Left lung (tissue), 10 donors: Measurements from ENCODE around the gene COL20A1. TPM values are rescaled to one million over a fixed set of nuclear protein-coding genes. Genes with fewer than 3 reads are reported as not detected.
"Not testable (repeated sequence)": the region's sequence is repeated elsewhere in the genome, so short reads cannot be mapped to it uniquely, and the experiment has no call there.

Experiments
- ATAC-seq: fragments of 200-7000 bp; cut with Tn5 transposase; one replicate; pipeline ENCODE4 v1.9.1; 2020; ENCODE audit warnings: moderate library complexity
- DNase-seq, 4 donors: peaks; one replicate each; pipeline ENCODE4 v3.0.0-alpha.2; 2013 to 2020
- H3K27ac ChIP-seq, 2 donors: fragments of 200-600 bp; sonication (generic) in 1 of 2; one replicate each; pipeline versions ENCODE4 v1.5.0 to v1.8.0; 2020 to 2021
- H3K27me3 ChIP-seq, 2 donors: fragments of 200-600 bp; sonication (generic) in 1 of 2; one replicate each; pipeline versions ENCODE4 v1.5.0 to v1.8.0; 2020 to 2021
- H3K36me3 ChIP-seq, 2 donors: fragments of 200-600 bp; sonication (generic) in 1 of 2; one replicate each; pipeline versions ENCODE4 v1.5.0 to v1.8.0; 2020 to 2021
- H3K4me1 ChIP-seq, 2 donors: fragments of 200-600 bp; one replicate each; pipeline ENCODE4 v1.8.0; 2021
- H3K4me3 ChIP-seq, 2 donors: fragments of 200-600 bp; sonication (generic) in 1 of 2; one replicate each; pipeline versions ENCODE4 v1.5.0 to v1.8.0; 2020 to 2021; ENCODE audit warnings: mild to moderate bottlenecking in 1 of 2
- H3K9me3 ChIP-seq, 2 donors: fragments of 200-600 bp; sonication (generic) in 1 of 2; one replicate each; pipeline versions ENCODE4 v1.5.0 to v1.8.0; 2020 to 2021
- CTCF ChIP-seq, 2 donors: fragments of 200-600 bp; sonication (generic) in 1 of 2; IDR thresholded peaks; one replicate each; pipeline versions ENCODE4 v1.5.0 to v1.8.0; 2021; ENCODE audit warnings: antibody characterized with exemption in 2 of 2
- intact Hi-C, 2 donors: fragments of 100-400 bp; cut with DNase I; formaldehyde crosslinking; loops; one replicate each; pipeline versions ENCODE4 v1.11.2 to v1.14.2; 2022
- polyA plus RNA-seq, 6 donors: library from polyadenylated mRNA; unstranded; fragments of 120-200 nt; gene quantifications; one replicate each; pipeline ENCODE4 v1.2.1, GENCODE V29; 2013; ENCODE audit not compliant: insufficient read length in 6 of 6
- total RNA-seq, 2 donors: library from RNA; stranded (reverse); fragmentation: NEBNext Ultra II Directional; extraction: Animal tissue kit (Norgen Biotek cat#: 25700); gene quantifications; one replicate each; pipeline ENCODE4 v1.2.1, GENCODE V29; 2021
- donor health status: DM: no; HTN: yes; CAD: no.
- donor health status: DM: no; HTN: no; CAD: no.

The COL20A1 gene
- total and polyA plus RNA-seq, 8 donors = 0.08 to 0.31 (median 0.24) TPM; not detected in 2

- no peak for TF ChIP-seq CTCF (IDR thresholded peaks at IDR 0.05)
- no peaks in the 10 kb centered on the region for H3K36me3 ChIP-seq
- ATAC-seq (no peak), DNase-seq (no peak)
- peaks cover 12 to 96% of the 10 kb centered on the region in 2 donors for H3K27me3 ChIP-seq
- H3K27ac ChIP-seq = no peak overlapping the region
- intact Hi-C loops = no loop called here
- H3K4me1 ChIP-seq = no peaks in the 10 kb centered on the region
- H3K4me3 ChIP-seq = no peak overlapping the region
- no peaks in the 10 kb centered on the region for H3K9me3 ChIP-seq
Observed at GRCh38 chr20:63247671-63248228, 45.2 kb upstream of the COL20A1 start.

- Histone ChIP-seq H3K4me1 (peaks cover 0 to 9% of the 10 kb centered on the region in 2 donors), H3K9me3 (no peaks in the 10 kb centered on the region), H3K4me3 (no peak overlapping the region), H3K36me3 (no peaks in the 10 kb centered on the region), H3K27ac (no peak overlapping the region), H3K27me3 (peaks cover 25 to 99% of the 10 kb centered on the region in 2 donors)
- TF ChIP-seq CTCF (IDR thresholded peaks at IDR 0.05) = no peak
- intact Hi-C loops = no loop called here
- ATAC-seq (no peak), DNase-seq (no peak)
Observed at GRCh38 chr20:63248835-63249591, 44.0 kb upstream of the COL20A1 start.

GRCh38 chr20:63249891-63250290 is 43.1 kb upstream of the COL20A1 start:
- intact Hi-C loops = no loop called here
- Histone ChIP-seq H3K27me3 (peaks cover 34 to 99% of the 10 kb centered on the region in 2 donors), H3K4me1 (peaks cover 0 to 11% of the 10 kb centered on the region in 2 donors), H3K36me3 (no peaks in the 10 kb centered on the region), H3K4me3 (no peak overlapping the region), H3K27ac (no peak overlapping the region), H3K9me3 (no peaks in the 10 kb centered on the region)
- ATAC-seq = no peak
- TF ChIP-seq CTCF (IDR thresholded peaks at IDR 0.05) = no peak
- DNase-seq = no peak

GRCh38 chr20:63251350-63251749 is 41.6 kb upstream of the COL20A1 start:
- H3K36me3 ChIP-seq, intact Hi-C loops, ATAC-seq, H3K4me3 ChIP-seq, H3K9me3 ChIP-seq, H3K27ac ChIP-seq, DNase-seq: not testable (repeated sequence)
- Histone ChIP-seq H3K27me3 (peaks cover 46 to 99% of the 10 kb centered on the region in 2 donors), H3K4me1 (peaks cover 0 to 11% of the 10 kb centered on the region in 2 donors)

GRCh38 chr20:63252284-63252711 is 40.7 kb upstream of the COL20A1 start:
- Histone ChIP-seq H3K36me3 (no peaks in the 10 kb centered on the region), H3K27ac (no peak overlapping the region), H3K4me1 (peaks cover 0 to 11% of the 10 kb centered on the region in 2 donors), H3K9me3 (no peaks in the 10 kb centered on the region), H3K4me3 (no peak overlapping the region), H3K27me3 (peaks cover 48 to 97% of the 10 kb centered on the region in 2 donors)
- ATAC-seq (no peak), DNase-seq (no peak)
- TF ChIP-seq CTCF (IDR thresholded peaks at IDR 0.05) = no peak
- intact Hi-C loops = no loop called here
